Hematopoietic multipotent progenitor cell treated with erythropoietin and hydrocortisone succinate and interleukin-3 and kit ligand, for 8 days (in vitro differentiated cells): ENCODE data around the gene FMNL2.
"Not testable (repeated sequence)": the region's sequence is repeated elsewhere in the genome, so short reads cannot be mapped to it uniquely, and the experiment has no call there.

Experiments used
- DNase-seq: peaks from one replicate; pipeline ENCODE4 v3.0.0-alpha.2; 2015

FMNL2 gene

GRCh38 chr2:152499896-152500735 lies 165.1 kb downstream of the FMNL2 start:
- no peak for DNase-seq

- DNase-seq: no peak
Measured at GRCh38 chr2:152500772-152501171, 165.8 kb downstream of the FMNL2 start.

GRCh38 chr2:152501666-152502065 lies 166.7 kb downstream of the FMNL2 start:
- DNase-seq: no peak

- no peak for DNase-seq
Measured at GRCh38 chr2:152504618-152505017, 169.6 kb downstream of the FMNL2 start.

GRCh38 chr2:152505495-152505906 lies 170.5 kb downstream of the FMNL2 start:
- no peak for DNase-seq

- no peak for DNase-seq
Measured at GRCh38 chr2:152506843-152507242, 171.9 kb downstream of the FMNL2 start.

GRCh38 chr2:152507907-152508306 lies 172.9 kb downstream of the FMNL2 start:
- DNase-seq: no peak

- DNase-seq: no peak
Measured at GRCh38 chr2:152508446-152508845, 173.5 kb downstream of the FMNL2 start.

- no peak for DNase-seq
Measured at GRCh38 chr2:152509772-152510491, 175.0 kb downstream of the FMNL2 start.

GRCh38 chr2:152510621-152511020 lies 175.6 kb downstream of the FMNL2 start:
- peak; percentile 11 for DNase-seq

GRCh38 chr2:152511981-152512380 lies 177.0 kb downstream of the FMNL2 start:
- no peak for DNase-seq

GRCh38 chr2:152513029-152513428 lies 178.1 kb downstream of the FMNL2 start:
- DNase-seq: no peak

GRCh38 chr2:152513681-152514080 lies 178.7 kb downstream of the FMNL2 start:
- DNase-seq: no peak

- DNase-seq: no peak
Measured at GRCh38 chr2:152518034-152518433, 183.1 kb downstream of the FMNL2 start.

- no peak for DNase-seq
Measured at GRCh38 chr2:152518641-152519580, 183.9 kb downstream of the FMNL2 start.

- DNase-seq: no peak
Measured at GRCh38 chr2:152519581-152519952, 184.6 kb downstream of the FMNL2 start.

- DNase-seq: no peak
Measured at GRCh38 chr2:152520759-152521158, 185.8 kb downstream of the FMNL2 start.

- DNase-seq: not testable (repeated sequence)
Measured at GRCh38 chr2:152522446-152522845, 187.5 kb downstream of the FMNL2 start.

- no peak for DNase-seq
Measured at GRCh38 chr2:152523091-152523490, 188.1 kb downstream of the FMNL2 start.

GRCh38 chr2:152525277-152525838 lies 190.4 kb downstream of the FMNL2 start:
- DNase-seq: no peak

- DNase-seq: no peak
Measured at GRCh38 chr2:152529420-152530115, 194.6 kb downstream of the FMNL2 start.

- DNase-seq: no peak
Measured at GRCh38 chr2:152532241-152532640, 197.3 kb downstream of the FMNL2 start.
